Measurements from ENCODE around the gene USP54. TPM values are rescaled to one million over a fixed set of nuclear protein-coding genes. Genes with fewer than 3 reads are reported as not detected.
A peak's percentile ranks its signal among the peaks of the same experiment; 100 is the strongest.

USP54 gene
- total and polyA plus RNA-seq, 9 of the 15 experiments (the other 6 are each of a cell fraction or from before 2014, with no cell fraction given) = 3.8 to 40.1 (median 16.9) TPM

GRCh38 chr10:73495226-73495883, 95.8 kb downstream of the USP54 start (continued):
- TF ChIP-seq ZFP36 (IDR thresholded peaks at IDR 0.05; ENCODE audit: low read depth, low read length, partially characterized antibody) (peak; percentile 3), PRMT5 (CRISPR knock-in tag; IDR thresholded peaks at IDR 0.05) (no peak), RUNX1 (IDR thresholded peaks at IDR 0.05; ENCODE audit: low read depth) (no peak), ZKSCAN8 (CRISPR knock-in tag; IDR thresholded peaks at IDR 0.05) (no peak), HOMEZ (CRISPR knock-in tag; IDR thresholded peaks at IDR 0.05) (no peak), CBX2 (IDR thresholded peaks at IDR 0.05; ENCODE audit: insufficient read depth, low read length, poor library complexity, severe bottlenecking) (no peak), C11orf30 (IDR thresholded peaks at IDR 0.05; ENCODE audit: low read depth) (no peak), ETV6 (IDR thresholded peaks at IDR 0.05; ENCODE audit: borderline replicate concordance in 1 of 2, low read depth in 2 of 2, low read length in 1 of 2) (no peak), ETV6 (CRISPR knock-in tag; IDR thresholded peaks at IDR 0.05; ENCODE audit: borderline replicate concordance) (peak; percentile 90; the same call in 1 of the 2 replicates), SREBF2 (CRISPR knock-in tag; IDR thresholded peaks at IDR 0.05) (no peak), NR0B1 (IDR thresholded peaks at IDR 0.05; ENCODE audit: partially characterized antibody) (no peak), MXD1 (CRISPR knock-in tag; IDR thresholded peaks at IDR 0.05; ENCODE audit: borderline replicate concordance, poor library complexity, severe bottlenecking) (no peak), POLR3A (IDR thresholded peaks at IDR 0.05; ENCODE audit: borderline replicate concordance, extremely low read depth, insufficient read depth, insufficient read length) (no peak), ZKSCAN1 (IDR thresholded peaks at IDR 0.05; ENCODE audit: low read depth, low read length) (no peak), HMG20A (CRISPR knock-in tag; conservative IDR thresholded peaks at IDR 0.05) (no peak), TAF9B (IDR thresholded peaks at IDR 0.05; ENCODE audit: partially characterized antibody) (no peak), BDP1 (IDR thresholded peaks at IDR 0.05; ENCODE audit: insufficient read depth, insufficient read length) (no peak), ZNF766 (CRISPR knock-in tag; conservative IDR thresholded peaks at IDR 0.05) (no peak), HDAC8 (tag; IDR thresholded peaks at IDR 0.05) (no peak)
- TF ChIP-seq, protein P1, sequence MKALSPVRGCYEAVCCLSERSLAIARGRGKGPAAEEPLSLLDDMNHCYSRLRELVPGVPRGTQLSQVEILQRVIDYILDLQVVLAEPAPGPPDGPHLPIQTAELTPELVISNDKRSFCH (CRISPR knock-in tag; IDR thresholded peaks at IDR 0.05) = no peak
- TF ChIP-seq, protein P1 (tag; IDR thresholded peaks at IDR 0.05) = peak; percentile 80; the same call in 1 of the 2 replicates

All from K562 (cell line).